HEK293T (cell line): ENCODE results near the gene BST1.

Experiments used
- BHLHE40 ChIP-seq: fragments of 450-650 bp; IDR thresholded peaks from 2 replicates; pipeline ENCODE4 v1.6.1; 2016; ENCODE audit warnings: mild to moderate bottlenecking, moderate library complexity, borderline replicate concordance
- FOXA1 ChIP-seq: fragments of 450-650 bp; IDR thresholded peaks from 2 replicates; pipeline ENCODE4 v1.6.1; 2016; ENCODE audit warnings: mild to moderate bottlenecking
- L3MBTL2 ChIP-seq: fragments of 450-650 bp; conservative IDR thresholded peaks from 2 replicates; pipeline ENCODE4 v1.6.1; 2016; ENCODE audit warnings: mild to moderate bottlenecking
- LEF1 ChIP-seq: fragments of 450-650 bp; IDR thresholded peaks from 2 replicates; pipeline ENCODE4 v1.6.1; 2017; ENCODE audit warnings: mild to moderate bottlenecking, borderline replicate concordance
- NFRKB ChIP-seq: fragments of 450-650 bp; IDR thresholded peaks from 2 replicates; pipeline ENCODE4 v1.6.1; 2016; ENCODE audit warnings: mild to moderate bottlenecking, moderate library complexity
- SP1 ChIP-seq: fragments of 450-650 bp; IDR thresholded peaks from 2 replicates; pipeline ENCODE4 v1.6.1; 2017
- SUZ12 ChIP-seq: fragments of 450-650 bp; IDR thresholded peaks from 2 replicates; pipeline ENCODE4 v1.6.1; 2016; ENCODE audit warnings: mild to moderate bottlenecking
- ZNF384 ChIP-seq: fragments of 450-650 bp; IDR thresholded peaks from 2 replicates; pipeline ENCODE4 v1.6.1; 2016

- no peak for TF ChIP-seq SUZ12
- no peak for TF ChIP-seq ZNF384
- no peak for TF ChIP-seq BHLHE40
- TF ChIP-seq LEF1: no peak
- no peak for TF ChIP-seq L3MBTL2
- no peak for TF ChIP-seq FOXA1
- TF ChIP-seq NFRKB: no peak
- TF ChIP-seq SP1: no peak
Observed at GRCh38 chr4:15653420-15653819, 49.4 kb upstream of the BST1 start.
